NB4 (cell line): ENCODE data around the gene MT1F.

Experiments used
- POLR2A ChIP-seq: IDR thresholded peaks from 2 replicates; pipeline ENCODE4 v1.6.1; 2011; ENCODE audit warnings: mild to moderate bottlenecking; ENCODE audit not compliant: insufficient read length; ENCODE audit errors: extremely low read depth
- TF ChIP-seq, protein P1 (sequence below): IDR thresholded peaks from one replicate; pipeline ENCODE4 v1.5.1; 2012; ENCODE audit warnings: low read depth, low read length
- TF ChIP-seq, protein P2 (sequence below): IDR thresholded peaks from 2 replicates; pipeline ENCODE4 v1.6.1; 2011; ENCODE audit warnings: low read depth, low read length

DNA sequence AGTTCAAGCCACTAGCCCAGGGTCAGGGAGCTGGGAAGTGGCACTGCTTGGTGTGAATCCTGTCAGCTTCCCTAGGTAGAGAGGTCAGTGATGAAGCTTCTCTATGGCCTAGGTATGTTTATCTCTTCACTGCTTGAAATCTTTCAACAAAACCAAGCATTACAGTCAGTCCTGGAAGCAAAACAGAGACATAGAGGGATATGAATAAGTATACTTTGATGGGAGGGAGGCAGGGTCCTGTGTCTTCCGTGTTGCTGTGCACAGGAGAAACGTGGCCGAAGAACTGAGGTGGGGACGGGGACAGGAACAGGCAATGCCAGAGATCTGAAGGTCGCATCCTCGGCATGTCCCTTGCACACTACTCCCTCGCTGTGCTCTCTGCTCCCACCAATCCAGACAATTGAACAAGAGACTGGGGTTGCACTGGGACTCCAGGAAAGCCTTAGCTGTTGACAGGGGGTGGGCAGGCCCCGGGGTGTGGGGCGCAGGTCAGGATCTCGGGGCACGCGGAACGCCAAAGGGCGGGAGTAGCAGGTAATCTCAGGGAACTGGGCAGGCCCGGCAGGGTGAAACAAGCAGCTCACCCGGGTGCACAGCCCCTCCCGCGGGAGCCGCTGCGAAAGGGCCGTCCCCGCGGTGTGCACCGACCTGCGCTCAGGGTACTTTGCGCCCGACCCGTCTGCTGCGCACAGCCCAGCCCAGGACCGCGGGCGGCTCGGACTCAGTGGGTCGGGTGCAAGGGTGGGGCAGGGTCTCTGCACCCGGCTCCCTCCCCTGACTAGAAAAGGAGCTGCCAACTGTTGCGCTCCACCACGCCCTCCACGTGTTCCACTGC is 11.5 kb downstream of the MT1F start, which contains the start of gene MT1H:
- TF ChIP-seq POLR2A = no peak
- TF ChIP-seq, protein P1, sequence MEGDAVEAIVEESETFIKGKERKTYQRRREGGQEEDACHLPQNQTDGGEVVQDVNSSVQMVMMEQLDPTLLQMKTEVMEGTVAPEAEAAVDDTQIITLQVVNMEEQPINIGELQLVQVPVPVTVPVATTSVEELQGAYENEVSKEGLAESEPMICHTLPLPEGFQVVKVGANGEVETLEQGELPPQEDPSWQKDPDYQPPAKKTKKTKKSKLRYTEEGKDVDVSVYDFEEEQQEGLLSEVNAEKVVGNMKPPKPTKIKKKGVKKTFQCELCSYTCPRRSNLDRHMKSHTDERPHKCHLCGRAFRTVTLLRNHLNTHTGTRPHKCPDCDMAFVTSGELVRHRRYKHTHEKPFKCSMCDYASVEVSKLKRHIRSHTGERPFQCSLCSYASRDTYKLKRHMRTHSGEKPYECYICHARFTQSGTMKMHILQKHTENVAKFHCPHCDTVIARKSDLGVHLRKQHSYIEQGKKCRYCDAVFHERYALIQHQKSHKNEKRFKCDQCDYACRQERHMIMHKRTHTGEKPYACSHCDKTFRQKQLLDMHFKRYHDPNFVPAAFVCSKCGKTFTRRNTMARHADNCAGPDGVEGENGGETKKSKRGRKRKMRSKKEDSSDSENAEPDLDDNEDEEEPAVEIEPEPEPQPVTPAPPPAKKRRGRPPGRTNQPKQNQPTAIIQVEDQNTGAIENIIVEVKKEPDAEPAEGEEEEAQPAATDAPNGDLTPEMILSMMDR = no peak
- TF ChIP-seq, protein P2, sequence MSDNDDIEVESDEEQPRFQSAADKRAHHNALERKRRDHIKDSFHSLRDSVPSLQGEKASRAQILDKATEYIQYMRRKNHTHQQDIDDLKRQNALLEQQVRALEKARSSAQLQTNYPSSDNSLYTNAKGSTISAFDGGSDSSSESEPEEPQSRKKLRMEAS = no peak
